ENCODE measurements around the gene ATMIN. TPM values are rescaled to one million over a fixed set of nuclear protein-coding genes. Genes with fewer than 3 reads are reported as not detected.

The ATMIN gene
- total and polyA plus RNA-seq, 2 experiments from 2014 or later, result 22.0 to 60.5 TPM

DNA sequence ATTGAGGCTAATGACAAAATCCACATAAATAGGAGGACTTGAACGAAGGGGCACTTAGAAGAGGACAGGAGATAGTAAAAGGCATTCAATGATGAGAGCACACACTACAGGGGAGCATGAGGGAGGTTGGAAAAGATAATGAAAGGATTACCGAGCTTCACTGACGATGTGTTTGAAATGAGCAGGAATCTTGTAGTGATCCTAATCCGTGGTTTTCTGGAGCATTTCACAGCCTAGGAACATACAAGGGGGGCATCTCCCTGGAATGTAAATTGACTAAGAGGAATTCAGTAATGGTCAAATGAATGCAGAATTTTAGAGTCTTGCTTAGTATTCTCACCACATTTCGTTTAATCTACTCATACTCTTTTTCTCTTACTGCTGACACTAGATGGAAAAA lies 5.2 kb downstream of the ATMIN start:
- H3K9me3 Mint-ChIP-seq, result no peaks in the 10 kb centered on the region
- Histone ChIP-seq H3K36me3 (ENCODE audit: insufficient read depth) (peaks cover 36% of the 10 kb centered on the region), H3K27me3 (ENCODE audit: insufficient read depth) (no peaks in the 10 kb centered on the region)

DNA sequence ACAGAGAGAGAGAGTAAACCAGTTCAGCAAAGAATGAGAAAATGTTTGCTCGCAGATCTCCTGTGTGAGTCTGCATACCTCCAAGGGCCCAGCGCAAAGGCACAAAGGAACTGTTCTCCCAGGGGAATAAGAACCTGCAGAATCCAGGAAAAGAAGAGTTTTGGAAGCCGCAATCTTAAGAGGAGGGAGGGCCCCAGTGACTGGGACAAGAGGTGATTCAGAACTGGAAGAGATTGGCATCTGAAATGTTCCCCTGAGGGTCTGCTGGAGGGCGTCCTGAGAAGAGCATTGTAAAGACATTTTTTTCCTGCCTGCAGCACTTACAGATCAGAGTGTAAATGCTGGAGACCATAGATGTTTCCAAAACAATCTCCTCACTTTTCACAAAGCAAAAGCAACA lies 6.1 kb downstream of the ATMIN start:
- Histone ChIP-seq H3F3A (replicated peaks; ENCODE audit: low read depth) (no peaks in the 10 kb centered on the region), H2AFZ (no peak overlapping the region), H3K79me2 (replicated peaks; ENCODE audit: insufficient read depth) (peaks cover 40% of the 10 kb centered on the region), H3K4me3 (no peak overlapping the region), H4K20me1 (replicated peaks; ENCODE audit: insufficient read depth) (peaks cover 24% of the 10 kb centered on the region), H3K36me3 (ENCODE audit: insufficient read depth) (peaks cover 36% of the 10 kb centered on the region), H3K4me1 (ENCODE audit: insufficient read depth) (peaks cover 7% of the 10 kb centered on the region), H3K27me3 (ENCODE audit: insufficient read depth) (no peaks in the 10 kb centered on the region), H3K4me2 (no peak overlapping the region), H3K27ac (ENCODE audit: low read depth) (no peak overlapping the region), H3K9me2 (ENCODE audit: insufficient read depth) (0 out of 2 replicates have a peak, but pooled peaks cover 4% of the 10 kb centered on the region)
- H3K4me1 Mint-ChIP-seq, result peaks cover 9% of the 10 kb centered on the region
- no peak for DNase-seq (ENCODE audit: low spot score)
- no peak for ATAC-seq
- H3K9me3 Mint-ChIP-seq, result no peaks in the 10 kb centered on the region
- H3K27ac Mint-ChIP-seq, result no peak overlapping the region
- peaks cover 3% of the 10 kb centered on the region for H3K27me3 Mint-ChIP-seq (ENCODE audit: insufficient read depth, low read depth, poor library complexity)
- H3K4me3 Mint-ChIP-seq, result no peak overlapping the region
- peaks cover 74% of the 10 kb centered on the region for H3K36me3 Mint-ChIP-seq (ENCODE audit: low read depth)
- no peak for TF ChIP-seq STAT1 (IDR thresholded peaks at IDR 0.05; ENCODE audit: unreplicated experiment)
- TF ChIP-seq, protein P1, sequence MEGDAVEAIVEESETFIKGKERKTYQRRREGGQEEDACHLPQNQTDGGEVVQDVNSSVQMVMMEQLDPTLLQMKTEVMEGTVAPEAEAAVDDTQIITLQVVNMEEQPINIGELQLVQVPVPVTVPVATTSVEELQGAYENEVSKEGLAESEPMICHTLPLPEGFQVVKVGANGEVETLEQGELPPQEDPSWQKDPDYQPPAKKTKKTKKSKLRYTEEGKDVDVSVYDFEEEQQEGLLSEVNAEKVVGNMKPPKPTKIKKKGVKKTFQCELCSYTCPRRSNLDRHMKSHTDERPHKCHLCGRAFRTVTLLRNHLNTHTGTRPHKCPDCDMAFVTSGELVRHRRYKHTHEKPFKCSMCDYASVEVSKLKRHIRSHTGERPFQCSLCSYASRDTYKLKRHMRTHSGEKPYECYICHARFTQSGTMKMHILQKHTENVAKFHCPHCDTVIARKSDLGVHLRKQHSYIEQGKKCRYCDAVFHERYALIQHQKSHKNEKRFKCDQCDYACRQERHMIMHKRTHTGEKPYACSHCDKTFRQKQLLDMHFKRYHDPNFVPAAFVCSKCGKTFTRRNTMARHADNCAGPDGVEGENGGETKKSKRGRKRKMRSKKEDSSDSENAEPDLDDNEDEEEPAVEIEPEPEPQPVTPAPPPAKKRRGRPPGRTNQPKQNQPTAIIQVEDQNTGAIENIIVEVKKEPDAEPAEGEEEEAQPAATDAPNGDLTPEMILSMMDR (conservative IDR thresholded peaks at IDR 0.05; ENCODE audit: low read depth in 2 of 2), result no peak
- TF ChIP-seq, protein P2, sequence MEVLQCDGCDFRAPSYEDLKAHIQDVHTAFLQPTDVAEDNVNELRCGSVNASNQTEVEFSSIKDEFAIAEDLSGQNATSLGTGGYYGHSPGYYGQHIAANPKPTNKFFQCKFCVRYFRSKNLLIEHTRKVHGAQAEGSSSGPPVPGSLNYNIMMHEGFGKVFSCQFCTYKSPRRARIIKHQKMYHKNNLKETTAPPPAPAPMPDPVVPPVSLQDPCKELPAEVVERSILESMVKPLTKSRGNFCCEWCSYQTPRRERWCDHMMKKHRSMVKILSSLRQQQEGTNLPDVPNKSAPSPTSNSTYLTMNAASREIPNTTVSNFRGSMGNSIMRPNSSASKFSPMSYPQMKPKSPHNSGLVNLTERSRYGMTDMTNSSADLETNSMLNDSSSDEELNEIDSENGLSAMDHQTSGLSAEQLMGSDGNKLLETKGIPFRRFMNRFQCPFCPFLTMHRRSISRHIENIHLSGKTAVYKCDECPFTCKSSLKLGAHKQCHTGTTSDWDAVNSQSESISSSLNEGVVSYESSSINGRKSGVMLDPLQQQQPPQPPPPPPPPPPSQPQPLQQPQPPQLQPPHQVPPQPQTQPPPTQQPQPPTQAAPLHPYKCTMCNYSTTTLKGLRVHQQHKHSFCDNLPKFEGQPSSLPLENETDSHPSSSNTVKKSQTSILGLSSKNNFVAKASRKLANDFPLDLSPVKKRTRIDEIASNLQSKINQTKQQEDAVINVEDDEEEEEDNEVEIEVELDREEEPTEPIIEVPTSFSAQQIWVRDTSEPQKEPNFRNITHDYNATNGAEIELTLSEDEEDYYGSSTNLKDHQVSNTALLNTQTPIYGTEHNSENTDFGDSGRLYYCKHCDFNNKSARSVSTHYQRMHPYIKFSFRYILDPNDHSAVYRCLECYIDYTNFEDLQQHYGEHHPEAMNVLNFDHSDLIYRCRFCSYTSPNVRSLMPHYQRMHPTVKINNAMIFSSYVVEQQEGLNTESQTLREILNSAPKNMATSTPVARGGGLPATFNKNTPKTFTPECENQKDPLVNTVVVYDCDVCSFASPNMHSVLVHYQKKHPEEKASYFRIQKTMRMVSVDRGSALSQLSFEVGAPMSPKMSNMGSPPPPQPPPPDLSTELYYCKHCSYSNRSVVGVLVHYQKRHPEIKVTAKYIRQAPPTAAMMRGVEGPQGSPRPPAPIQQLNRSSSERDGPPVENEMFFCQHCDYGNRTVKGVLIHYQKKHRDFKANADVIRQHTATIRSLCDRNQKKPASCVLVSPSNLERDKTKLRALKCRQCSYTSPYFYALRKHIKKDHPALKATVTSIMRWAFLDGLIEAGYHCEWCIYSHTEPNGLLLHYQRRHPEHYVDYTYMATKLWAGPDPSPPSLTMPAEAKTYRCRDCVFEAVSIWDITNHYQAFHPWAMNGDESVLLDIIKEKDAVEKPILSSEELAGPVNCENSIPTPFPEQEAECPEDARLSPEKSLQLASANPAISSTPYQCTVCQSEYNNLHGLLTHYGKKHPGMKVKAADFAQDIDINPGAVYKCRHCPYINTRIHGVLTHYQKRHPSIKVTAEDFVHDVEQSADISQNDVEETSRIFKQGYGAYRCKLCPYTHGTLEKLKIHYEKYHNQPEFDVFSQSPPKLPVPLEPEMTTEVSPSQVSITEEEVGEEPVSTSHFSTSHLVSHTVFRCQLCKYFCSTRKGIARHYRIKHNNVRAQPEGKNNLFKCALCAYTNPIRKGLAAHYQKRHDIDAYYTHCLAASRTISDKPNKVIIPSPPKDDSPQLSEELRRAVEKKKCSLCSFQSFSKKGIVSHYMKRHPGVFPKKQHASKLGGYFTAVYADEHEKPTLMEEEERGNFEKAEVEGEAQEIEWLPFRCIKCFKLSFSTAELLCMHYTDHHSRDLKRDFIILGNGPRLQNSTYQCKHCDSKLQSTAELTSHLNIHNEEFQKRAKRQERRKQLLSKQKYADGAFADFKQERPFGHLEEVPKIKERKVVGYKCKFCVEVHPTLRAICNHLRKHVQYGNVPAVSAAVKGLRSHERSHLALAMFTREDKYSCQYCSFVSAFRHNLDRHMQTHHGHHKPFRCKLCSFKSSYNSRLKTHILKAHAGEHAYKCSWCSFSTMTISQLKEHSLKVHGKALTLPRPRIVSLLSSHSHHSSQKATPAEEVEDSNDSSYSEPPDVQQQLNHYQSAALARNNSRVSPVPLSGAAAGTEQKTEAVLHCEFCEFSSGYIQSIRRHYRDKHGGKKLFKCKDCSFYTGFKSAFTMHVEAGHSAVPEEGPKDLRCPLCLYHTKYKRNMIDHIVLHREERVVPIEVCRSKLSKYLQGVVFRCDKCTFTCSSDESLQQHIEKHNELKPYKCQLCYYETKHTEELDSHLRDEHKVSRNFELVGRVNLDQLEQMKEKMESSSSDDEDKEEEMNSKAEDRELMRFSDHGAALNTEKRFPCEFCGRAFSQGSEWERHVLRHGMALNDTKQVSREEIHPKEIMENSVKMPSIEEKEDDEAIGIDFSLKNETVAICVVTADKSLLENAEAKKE (CRISPR knock-in tag; IDR thresholded peaks at IDR 0.05), result no peak
- no peak for TF ChIP-seq EZH2 (IDR thresholded peaks at IDR 0.05; ENCODE audit: low read depth, unreplicated experiment)
- TF ChIP-seq EZH2phosphoT487 (IDR thresholded peaks at IDR 0.05; ENCODE audit: unreplicated experiment), result no peak
- no peak for TF ChIP-seq POLR2AphosphoS5 (IDR thresholded peaks at IDR 0.05; ENCODE audit: low read depth)
- no peak for TF ChIP-seq JUNB (IDR thresholded peaks at IDR 0.05; ENCODE audit: unreplicated experiment)
- TF ChIP-seq ZNF114 (CRISPR knock-in tag; IDR thresholded peaks at IDR 0.05), result no peak
- TF ChIP-seq, protein P3, sequence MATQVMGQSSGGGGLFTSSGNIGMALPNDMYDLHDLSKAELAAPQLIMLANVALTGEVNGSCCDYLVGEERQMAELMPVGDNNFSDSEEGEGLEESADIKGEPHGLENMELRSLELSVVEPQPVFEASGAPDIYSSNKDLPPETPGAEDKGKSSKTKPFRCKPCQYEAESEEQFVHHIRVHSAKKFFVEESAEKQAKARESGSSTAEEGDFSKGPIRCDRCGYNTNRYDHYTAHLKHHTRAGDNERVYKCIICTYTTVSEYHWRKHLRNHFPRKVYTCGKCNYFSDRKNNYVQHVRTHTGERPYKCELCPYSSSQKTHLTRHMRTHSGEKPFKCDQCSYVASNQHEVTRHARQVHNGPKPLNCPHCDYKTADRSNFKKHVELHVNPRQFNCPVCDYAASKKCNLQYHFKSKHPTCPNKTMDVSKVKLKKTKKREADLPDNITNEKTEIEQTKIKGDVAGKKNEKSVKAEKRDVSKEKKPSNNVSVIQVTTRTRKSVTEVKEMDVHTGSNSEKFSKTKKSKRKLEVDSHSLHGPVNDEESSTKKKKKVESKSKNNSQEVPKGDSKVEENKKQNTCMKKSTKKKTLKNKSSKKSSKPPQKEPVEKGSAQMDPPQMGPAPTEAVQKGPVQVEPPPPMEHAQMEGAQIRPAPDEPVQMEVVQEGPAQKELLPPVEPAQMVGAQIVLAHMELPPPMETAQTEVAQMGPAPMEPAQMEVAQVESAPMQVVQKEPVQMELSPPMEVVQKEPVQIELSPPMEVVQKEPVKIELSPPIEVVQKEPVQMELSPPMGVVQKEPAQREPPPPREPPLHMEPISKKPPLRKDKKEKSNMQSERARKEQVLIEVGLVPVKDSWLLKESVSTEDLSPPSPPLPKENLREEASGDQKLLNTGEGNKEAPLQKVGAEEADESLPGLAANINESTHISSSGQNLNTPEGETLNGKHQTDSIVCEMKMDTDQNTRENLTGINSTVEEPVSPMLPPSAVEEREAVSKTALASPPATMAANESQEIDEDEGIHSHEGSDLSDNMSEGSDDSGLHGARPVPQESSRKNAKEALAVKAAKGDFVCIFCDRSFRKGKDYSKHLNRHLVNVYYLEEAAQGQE (IDR thresholded peaks at IDR 0.05; ENCODE audit: unreplicated experiment), result no peak
- no peak for TF ChIP-seq CREB1 (CRISPR knock-in tag; IDR thresholded peaks at IDR 0.05; ENCODE audit: low read depth)
- TF ChIP-seq ZNF331 (CRISPR knock-in tag; IDR thresholded peaks at IDR 0.05; ENCODE audit: low read depth), result no peak

More for the DNA sequence above, 5.2 kb downstream of the ATMIN start:
- H3K4me1 Mint-ChIP-seq, result peaks cover 11% of the 10 kb centered on the region
- H3K9me2 ChIP-seq (ENCODE audit: insufficient read depth), result 0 out of 2 replicates have a peak, but pooled peaks cover 4% of the 10 kb centered on the region
- H4K20me1 ChIP-seq (replicated peaks; ENCODE audit: insufficient read depth), result peaks cover 24% of the 10 kb centered on the region
- peaks cover 9% of the 10 kb centered on the region for H3K4me1 ChIP-seq (ENCODE audit: insufficient read depth)
- DNase-seq (ENCODE audit: low spot score), result no peak
- no peak for TF ChIP-seq ZNF114 (CRISPR knock-in tag; IDR thresholded peaks at IDR 0.05)
- H3K36me3 Mint-ChIP-seq (ENCODE audit: low read depth), result peaks cover 75% of the 10 kb centered on the region
- no peak overlapping the region for H3K4me2 ChIP-seq
- H3K27me3 Mint-ChIP-seq (ENCODE audit: insufficient read depth, low read depth, poor library complexity), result peaks cover 3% of the 10 kb centered on the region
- H3F3A ChIP-seq (replicated peaks; ENCODE audit: low read depth), result no peaks in the 10 kb centered on the region
- H3K27ac ChIP-seq (ENCODE audit: low read depth), result no peak overlapping the region
- H3K27ac Mint-ChIP-seq, result no peak overlapping the region
- no peak overlapping the region for H3K4me3 Mint-ChIP-seq
- no peak overlapping the region for H2AFZ ChIP-seq
- no peak for ATAC-seq
- peaks cover 46% of the 10 kb centered on the region for H3K79me2 ChIP-seq (replicated peaks; ENCODE audit: insufficient read depth)
- no peak overlapping the region for H3K4me3 ChIP-seq
